ENCODE data around the gene PEMT.
"Not testable (repeated sequence)": the region's sequence is repeated elsewhere in the genome, so short reads cannot be mapped to it uniquely, and the experiment has no call there.

The PEMT gene

DNA sequence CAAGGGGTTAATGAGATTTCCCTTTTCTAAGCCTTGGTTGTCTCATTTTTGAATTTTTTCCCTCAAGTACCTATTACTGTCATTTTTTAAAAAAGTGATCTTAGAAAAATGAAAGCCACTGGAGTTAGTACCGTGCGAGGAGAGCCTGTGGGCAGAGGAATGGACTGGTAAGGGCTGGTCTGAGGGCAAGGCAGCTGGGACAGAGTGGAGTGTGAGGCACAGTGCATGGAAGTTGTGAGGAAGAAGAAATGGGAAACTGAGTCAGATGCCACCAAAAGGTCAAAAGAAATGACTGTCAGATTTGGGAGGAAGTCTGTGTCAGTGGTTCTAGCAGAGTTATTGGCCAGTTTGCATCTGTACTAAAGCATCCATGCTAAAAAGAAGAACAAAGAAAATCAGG, 103.5 kb downstream of the PEMT start:
- no peak for DNase-seq (ENCODE audit: low read depth)

DNA sequence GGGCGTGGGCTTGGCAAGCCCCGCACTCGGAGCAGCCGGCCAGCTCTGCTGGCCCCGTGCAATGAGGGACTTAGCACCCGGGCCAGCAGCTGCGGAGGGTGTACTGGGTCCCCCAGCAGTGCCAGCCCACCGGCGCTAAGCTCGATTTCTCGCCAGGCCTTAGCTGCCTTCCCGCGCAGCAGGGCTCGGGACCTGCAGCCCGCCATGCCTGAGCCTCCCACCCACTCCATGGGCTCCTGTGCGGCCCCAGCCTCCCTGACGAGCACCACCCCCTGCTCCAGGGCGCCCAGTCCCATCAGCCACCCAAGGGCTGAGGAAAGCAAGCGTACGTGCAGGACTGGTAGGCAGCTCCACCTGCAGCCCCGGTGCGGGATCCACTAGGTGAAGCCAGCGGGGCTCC, 105.1 kb downstream of the PEMT start:
- not testable (repeated sequence) for DNase-seq (ENCODE audit: low read depth)

DNA sequence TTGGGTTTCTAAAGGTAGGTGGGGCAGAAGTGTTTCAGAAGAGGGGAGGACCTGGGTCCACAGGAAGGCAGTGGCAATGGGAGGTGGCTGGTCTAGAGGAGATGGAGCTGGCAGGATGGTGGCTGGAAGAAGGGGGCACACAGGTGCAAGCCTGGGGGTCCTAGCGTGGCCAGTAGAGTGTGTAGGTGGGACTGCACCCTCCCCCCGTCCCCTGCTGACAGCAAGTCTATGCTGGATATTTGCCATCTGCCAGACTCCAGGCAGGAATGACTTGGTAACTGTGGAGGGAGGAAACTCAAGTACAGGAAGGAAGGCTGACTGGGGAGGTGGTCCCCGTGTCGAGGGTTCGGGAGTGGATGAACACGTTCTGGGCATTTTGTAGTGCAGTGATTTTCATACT, 106.1 kb downstream of the PEMT start:
- DNase-seq (ENCODE audit: low read depth) = no peak

DNA sequence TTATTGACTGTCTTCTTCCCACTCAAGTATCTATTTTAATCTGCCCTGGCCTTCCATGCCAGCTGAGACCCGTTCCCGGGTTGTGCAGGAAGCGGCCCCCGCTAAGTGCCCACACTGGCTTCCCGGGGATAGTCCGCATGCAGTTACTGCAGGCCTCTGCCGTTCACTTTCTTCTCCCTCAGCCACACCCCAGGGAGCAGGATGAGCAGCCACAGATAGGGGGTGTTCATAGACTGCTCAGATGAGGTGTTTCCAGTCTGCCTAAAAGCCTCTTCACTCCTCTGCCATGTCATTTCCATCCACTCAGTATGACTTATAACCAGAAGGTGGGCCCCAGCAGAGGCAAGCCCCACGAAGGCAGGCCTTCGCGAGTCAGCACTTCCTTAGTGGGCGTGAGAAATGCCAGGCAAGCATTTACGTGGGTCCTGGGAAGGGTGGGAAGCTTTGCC, 107.0 kb downstream of the PEMT start:
- peak; percentile 17 for DNase-seq (ENCODE audit: low read depth)

DNA sequence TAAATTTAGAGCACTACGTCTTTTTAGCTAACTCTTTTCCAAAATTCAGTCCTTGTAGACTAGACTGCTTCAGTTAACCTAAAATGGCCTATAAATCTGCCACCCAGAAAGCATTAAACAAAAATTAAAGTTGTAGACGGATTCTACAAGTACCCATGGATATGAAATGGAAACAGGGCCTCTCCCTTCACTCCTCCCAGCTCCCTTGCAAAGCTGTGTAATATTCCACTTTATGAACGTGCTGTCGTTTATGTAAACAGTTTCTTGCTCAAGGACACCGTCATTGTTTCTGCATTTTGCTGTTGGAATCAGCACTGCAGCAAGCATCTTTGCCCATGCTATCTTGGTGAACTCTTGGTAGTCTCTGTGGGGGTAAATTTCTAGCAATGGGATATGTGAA, 109.6 kb downstream of the PEMT start:
- no peak for DNase-seq (ENCODE audit: low read depth)

DNA sequence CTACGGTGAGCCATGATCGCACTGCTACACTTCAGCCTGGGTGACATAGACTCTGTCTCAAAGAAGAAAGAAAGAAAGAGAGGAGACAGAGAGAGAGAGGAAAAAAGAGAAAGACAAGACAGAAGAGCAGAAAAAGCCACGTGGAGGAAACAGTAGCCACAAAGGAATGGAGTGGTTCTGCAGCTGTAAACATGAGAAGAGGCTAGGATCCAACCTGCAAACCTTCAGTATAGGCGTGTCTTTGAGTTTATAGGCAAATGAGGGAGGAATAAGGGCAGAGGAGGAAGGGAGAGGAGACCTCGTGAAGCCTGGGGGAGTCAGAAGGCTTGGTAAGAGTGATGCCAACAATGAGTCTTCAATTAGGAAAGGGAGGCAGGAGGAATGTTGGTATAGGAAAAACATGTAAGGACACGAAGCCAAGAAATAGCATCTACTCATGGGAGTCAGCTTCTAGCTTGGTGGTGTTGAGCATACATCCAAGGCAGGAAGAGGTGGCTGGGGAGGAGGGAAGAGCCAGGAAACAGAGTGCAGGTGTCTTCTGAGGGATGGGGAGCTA, 110.8 kb downstream of the PEMT start:
- DNase-seq (ENCODE audit: low read depth) = no peak

DNA sequence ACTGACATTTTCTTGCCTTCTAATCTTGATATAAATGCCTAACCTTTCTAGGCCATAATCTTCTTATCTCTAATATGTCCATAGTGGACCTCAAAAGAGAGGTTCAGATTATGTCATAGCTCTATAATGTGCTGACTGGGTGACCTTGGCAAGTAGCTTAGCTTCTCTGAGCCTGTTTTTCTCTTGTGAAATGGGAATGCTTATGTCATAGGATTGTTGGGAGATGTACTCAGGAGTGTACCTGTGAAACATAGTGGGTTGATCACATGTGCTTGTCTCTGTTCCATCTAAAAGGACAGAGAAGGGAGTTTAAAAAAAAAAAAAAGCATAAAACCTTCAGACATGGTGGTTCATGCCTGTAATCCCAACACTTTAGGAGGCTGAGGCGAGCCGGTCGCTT, 112.3 kb downstream of the PEMT start:
- DNase-seq (ENCODE audit: low read depth) = no peak

DNA sequence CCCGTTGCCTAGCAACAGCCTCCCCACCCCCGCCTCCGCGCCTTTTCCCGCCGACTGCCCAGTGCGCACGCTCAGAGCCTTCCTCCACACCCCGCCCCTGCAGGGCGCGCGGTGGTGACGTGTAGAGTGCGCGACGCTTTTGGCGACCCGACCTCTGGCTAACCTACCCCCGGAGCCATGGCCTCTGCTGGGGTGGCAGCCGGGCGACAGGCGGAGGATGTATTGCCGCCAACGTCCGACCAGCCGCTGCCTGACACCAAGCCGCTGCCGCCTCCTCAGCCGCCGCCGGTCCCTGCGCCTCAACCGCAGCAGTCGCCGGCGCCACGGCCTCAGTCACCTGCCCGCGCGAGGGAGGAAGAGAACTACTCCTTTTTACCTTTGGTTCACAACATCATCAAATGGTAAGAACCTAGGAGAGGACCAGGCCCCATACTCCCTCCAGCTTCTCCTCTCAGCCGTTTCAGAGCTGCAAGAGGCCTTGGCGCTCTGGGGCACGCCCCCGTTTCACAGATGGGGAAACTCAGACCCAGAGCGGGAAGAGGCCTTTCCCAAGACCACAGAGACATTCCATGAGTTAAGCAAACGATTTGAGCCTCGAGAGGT, 114.5 kb downstream of the PEMT start, which contains the start of gene MED9:
Gene MED9, plus strand, starts transcription at position 136 of the 603 bp plus-strand sequence. Its CDS starts 42 bp downstream, at position 178.
- peak; percentile 93 for DNase-seq (ENCODE audit: low read depth)

DNA sequence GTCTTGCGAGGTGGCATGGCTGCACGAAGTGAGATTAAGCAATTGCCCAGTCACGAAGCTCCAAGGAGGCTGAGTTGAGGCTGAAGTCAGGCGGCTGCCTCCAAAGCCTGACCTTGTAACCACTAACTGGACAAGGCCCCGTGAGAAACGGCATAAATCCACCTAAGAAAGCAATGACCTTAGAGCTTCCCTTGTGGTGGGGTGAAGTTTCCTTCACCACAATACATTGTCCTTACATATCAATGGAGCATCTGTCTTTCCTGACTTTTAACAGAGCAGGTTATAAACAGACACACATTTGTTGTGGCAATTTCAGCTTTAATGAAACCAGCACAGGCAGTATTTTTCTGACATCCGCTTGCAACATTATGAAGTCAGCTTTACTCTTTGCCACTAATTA, 117.2 kb downstream of the PEMT start:
- DNase-seq (ENCODE audit: low read depth) = no peak

DNA sequence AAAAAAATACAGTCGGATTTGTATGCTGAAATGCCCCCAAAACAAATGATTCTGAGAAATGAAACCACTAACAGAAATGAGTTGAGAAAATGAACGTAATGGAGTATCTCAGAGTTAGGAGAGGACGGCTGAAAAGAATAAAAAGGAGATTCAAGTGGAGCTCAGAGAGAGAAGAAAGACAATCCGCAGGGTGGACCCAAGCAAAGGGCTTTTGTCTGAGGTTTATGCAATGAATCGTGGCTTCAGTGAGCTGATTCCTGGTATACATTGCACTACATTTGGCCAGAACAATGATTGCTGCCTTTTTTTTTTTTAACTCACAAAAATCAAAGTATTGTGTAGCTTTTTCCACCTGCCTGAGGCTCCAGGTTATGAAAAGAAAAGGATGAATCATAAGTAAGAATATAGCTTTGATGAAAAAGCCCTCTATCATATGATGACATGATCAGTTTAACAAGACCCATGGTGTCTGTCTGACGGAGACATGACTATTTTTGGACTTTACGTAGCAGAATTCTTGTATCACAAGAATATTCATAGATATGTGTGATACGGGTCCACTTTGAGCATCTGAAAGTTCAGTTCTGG, 119.1 kb downstream of the PEMT start:
- no peak for DNase-seq (ENCODE audit: low read depth)

DNA sequence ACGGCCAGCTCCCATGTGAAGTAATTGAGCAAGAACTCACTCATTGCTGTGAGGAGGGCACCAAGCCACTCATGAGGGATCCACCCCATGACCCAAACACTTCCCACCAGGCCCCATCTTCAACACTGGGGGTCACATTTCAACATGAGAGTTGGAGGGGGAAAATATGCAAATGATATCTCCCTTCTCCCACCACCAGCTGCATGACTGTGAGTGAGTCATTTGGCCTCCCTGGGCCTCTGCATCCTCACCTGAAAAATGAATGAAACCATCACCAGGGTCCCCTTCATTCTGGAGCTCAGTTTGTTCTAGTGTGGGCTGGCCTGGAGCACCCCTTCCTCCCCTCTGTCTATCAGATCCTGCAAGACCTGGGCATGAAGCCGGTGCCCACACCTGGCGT, 121.5 kb downstream of the PEMT start:
- DNase-seq (ENCODE audit: low read depth) = no peak

DNA sequence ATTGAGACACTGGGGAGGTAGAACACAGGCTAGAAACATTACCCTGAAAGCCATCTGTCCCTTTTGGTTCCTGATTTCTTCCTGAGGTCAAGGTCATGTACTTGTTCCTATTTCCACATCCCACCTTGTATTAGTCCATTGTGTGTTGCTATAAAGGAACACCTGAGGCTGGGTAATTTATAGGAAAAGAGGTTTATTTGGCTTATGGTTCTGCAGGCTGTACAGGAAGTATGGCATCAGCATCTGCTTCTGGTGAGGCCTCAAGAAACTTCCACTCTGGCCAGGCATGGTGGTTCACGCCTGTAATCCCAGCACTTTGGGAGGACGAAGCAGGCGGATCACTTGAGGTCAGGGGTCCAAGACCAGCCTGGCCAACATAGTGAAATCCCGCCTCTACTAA, 122.2 kb downstream of the PEMT start:
- no peak for DNase-seq (ENCODE audit: low read depth)

DNA sequence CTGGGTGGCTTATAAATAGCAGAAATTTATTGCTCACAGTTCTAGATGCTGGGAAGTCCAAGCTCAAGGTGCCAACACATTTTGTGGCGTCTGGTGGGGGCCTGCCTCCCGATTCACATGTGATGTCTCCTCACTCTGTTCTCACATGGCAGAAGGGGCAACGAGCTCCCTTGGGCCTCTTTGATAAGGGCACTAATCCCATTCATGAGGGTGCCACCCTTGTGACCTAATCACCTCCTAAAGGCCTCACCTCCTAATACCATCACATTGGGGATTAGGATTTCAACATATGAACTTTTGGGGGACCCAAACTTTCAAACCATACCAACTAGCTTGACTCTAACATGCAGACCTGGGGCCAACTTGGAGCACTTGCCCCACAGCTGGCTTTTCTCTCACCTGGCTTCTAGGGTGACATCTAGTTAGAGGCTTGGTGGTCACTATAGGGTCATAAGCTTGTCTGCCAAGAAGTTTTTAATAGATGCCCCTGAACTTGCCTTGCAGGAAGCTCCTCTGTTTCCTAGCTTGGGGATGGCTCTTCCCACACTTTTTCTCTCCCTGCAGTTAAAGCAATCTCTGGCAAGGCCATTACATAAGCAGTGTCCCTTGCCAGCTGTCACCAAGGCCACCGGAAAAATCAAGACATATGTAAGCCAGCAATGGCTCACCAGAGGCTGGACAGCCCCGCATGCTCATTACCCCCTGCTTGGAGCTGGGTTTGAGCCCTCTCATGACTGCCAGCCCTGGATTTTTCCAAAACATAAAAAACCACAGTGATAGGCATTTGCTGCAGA, 123.1 kb downstream of the PEMT start:
- DNase-seq (ENCODE audit: low read depth) = no peak

DNA sequence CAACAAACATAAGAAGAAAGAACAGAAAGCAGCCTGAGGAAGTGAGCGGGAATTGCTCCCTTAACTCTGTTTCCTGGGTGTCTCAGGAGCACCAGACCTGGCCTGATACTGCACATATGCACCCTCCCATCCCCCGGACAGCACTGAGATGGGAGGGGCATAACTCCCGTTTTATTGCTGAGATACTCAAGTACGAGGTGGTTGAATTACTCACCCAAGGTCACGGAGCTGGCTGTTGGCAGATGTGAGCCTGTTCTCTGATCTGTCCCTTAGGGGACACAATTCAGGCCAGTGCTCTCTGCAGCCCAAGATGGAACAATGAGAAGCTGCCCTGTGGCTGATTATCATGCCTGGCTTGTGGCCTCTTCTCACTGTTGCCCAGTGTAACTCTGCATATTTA, 123.8 kb downstream of the PEMT start:
- DNase-seq (ENCODE audit: low read depth) = no peak

DNA sequence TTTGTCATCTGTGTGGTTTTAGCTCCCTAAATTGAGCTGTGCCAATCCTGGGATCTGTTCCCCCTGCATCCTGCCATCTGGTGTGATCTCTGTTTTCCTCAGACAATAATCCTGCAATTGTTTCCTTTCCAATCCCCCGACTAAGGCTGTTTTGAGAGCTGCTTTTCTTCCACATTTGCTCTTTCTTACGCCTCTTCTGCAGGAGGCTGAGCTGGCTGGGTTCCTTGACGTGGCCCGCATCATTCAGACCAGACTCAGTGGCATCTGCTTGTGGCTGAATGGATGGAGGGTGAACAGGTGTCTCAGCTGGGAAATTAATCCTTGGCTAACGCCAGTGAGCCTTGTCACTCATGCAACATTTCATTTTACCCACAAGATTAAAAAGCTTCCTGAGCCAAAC, 124.5 kb downstream of the PEMT start:
- DNase-seq (ENCODE audit: low read depth) = no peak

DNA sequence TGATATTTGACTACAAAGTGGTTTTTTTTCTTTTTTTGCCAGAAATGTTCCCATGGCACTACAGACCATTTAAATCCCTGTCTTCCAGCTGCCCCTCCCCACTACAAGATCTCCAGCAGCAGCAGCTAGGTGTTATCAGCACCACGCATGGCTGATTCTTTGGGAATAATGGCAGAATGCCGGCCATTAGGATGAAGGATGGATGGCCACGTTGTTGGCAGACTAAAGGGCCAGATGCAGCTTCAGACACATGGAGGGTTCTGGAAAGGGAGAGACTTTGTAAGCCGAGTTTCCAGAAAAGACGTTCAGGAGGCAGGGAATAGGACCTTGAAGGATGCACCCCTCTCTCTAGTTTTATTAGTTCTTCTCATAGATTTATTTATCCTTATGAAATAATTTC, 125.0 kb downstream of the PEMT start:
- DNase-seq (ENCODE audit: low read depth) = no peak

DNA sequence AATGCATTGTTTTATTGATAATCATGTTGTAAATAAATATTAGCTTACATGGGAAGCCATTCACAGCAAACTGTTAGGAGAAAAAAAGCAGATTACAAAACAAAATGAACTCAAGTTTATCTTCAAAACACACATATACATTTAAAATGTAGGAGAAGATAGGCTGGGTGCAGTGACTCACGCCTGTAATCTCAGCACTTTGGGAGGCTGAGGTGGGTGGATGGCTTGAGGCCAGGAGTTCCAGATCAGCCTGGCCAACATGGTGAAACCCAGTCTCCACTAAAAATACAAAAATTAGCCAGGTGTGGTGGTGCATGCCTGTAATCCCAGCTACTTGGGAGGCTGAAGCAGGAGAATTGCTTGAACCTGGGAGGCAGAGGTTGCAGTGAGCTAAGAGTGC, 125.6 kb downstream of the PEMT start:
- DNase-seq (ENCODE audit: low read depth) = not testable (repeated sequence)

DNA sequence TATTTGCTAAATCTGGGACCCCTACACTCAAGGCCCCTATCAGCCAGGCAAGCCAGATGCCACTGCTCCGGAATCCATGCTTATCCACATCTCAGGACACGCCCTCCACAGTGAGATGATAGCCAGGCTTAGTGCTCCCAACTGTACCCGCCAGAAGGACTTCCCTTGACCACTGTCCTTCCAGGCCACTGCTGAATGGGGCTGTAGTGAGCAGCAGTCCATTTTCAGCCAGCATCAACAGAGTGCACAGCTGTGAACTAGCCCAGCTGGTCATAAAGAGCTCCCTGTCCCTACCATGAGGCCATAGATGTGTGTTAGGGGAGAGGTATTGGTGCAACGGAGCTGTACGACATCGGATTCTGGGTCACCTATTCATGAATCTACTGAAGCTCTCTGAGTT, 127.7 kb downstream of the PEMT start:
- DNase-seq (ENCODE audit: low read depth) = no peak

DNA sequence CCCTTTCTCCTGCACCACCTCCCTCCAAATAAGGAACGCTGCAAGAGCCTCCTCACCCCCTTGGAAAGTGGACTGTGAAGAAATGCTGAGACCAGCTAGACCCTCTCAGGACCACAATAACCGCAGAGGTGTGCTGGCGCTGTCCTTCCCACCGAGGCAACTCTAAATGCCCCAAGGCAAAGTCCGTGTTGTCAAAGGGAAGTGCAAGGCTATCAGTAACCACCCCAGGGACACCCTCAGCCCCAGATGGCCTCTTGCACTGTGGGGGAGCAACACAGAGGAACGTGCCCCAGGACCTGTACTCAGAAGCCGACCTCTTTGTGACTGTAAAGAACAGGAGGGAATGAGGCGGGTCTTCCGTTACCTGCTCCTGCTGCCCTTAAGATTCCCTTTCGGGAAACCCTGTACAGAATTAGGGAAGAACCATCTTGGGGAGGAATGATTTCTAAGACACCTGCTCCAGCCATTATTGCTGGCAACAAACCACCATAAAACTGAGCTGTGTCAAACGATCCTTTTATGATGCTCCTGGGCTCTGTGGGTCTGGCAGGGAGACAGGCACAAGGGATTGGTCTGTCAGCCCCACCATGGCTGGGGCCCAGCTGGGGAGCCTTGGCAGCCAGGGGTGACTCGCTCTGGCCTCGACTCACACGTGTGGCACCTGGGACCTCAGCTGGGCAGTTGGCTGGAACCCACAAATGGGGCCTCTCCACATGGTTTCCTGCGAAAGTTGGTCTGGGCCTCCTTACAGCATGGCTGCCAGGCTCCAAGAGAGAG, 129.3 kb downstream of the PEMT start:
- no peak for DNase-seq (ENCODE audit: low read depth)

DNA sequence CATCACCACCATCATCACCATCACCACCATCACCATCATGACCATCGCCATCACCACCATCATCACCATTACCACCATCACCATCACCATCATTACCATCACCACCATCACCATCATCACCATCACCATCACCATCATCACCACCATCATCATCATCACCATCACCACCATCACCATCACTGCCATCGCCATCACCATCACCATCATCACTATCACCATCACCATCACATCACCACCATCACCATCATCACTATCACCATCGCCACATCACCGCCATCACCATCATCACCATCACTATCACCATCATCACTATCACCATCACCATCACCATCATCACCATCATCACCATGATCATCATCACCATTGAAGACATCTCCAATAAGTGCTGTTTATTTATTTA, 131.5 kb downstream of the PEMT start:
- DNase-seq (ENCODE audit: low read depth) = no peak

DNA sequence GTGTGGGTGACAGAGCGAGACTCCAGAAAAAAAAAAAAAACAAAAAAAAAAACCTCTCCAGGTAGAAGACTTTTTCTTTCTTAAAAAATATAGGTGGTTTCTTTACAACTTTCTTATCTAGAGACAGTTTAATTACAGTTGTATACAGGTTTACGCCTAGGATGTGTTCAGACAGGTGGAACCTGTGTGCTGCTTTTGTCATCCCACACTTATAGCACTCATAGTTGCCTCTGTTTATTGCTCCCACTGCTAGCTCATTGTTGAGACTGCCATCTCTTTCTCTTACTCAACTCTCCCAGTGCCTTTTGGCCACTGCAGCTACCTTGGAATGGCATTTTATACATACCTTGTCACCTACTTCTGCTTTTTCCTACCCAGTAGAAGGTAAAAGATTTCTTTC, 133.8 kb downstream of the PEMT start:
- no peak for DNase-seq (ENCODE audit: low read depth)

DNA sequence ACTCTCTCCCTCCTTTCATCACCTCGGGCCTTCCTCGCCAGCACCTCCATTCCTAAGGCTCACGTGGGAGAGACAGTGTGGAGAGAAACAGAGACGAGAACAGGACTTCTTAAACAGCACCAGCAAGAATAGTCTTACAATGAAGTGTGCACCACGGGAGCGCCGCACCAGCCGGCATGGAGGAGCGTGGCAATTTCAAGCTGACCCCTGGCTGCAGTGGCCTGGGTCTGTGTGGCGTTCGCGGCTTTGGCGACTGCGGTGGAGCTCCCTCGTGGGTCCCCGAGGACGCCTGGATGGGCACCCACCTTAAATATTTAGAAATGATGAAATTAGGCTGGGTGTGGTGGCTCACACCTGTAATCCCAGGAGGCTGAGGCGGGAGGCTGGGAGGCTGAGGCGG, 135.3 kb downstream of the PEMT start:
- no peak for DNase-seq (ENCODE audit: low read depth)
